Panc1 (cell line): ENCODE data around the gene TNRC6C. TPM values are rescaled to one million over a fixed set of nuclear protein-coding genes. Genes with fewer than 3 reads are reported as not detected.
"Not testable (repeated sequence)": the region's sequence is repeated elsewhere in the genome, so short reads cannot be mapped to it uniquely, and the experiment has no call there.

Experiments used
- ATAC-seq: fragments of 200-7000 bp; cut with Tn5 transposase; 2 replicates; pipeline ENCODE4 v1.9.1; 2020; ENCODE audit warnings: mild to moderate bottlenecking, moderate library complexity
- BruUV-seq: library from RNA; stranded (reverse); fragments of 400-500 nt; replicated peaks from 2 replicates; lab custom pipeline; 2021; lab: Mats Ljungman, UMichigan
- CTCF ChIA-PET: fragments of 300-600 bp; sonication (Branson Sonifier 250); formaldehyde crosslinking; loops from one replicate; lab custom pipeline; 2022; ENCODE audit warnings: antibody characterized with exemption; lab: Charles Lee
- POLR2A ChIA-PET: fragments of 300-600 bp; sonication (Branson Sonifier 250); formaldehyde crosslinking; loops from one replicate; lab custom pipeline; 2022; ENCODE audit warnings: antibody characterized with exemption; lab: Charles Lee
- DNase-seq: peaks from one replicate; pipeline ENCODE4 v3.0.0-alpha.2; 2010; ENCODE audit warnings: low read depth, low spot score
- H3K27ac ChIP-seq: 2 replicates; pipeline ENCODE4 v1.5.1; 2011; ENCODE audit warnings: mild to moderate bottlenecking, low read length, inconsistent platforms
- H3K27me3 ChIP-seq: fragments of 200-500 bp; sonication (Bioruptor generic); 2 replicates; pipeline ENCODE4 v1.6.0; 2014; ENCODE audit warnings: low read length, inconsistent platforms; ENCODE audit not compliant: control insufficient read depth, insufficient read depth
- H3K36me3 ChIP-seq: fragments of 200-500 bp; sonication (Bioruptor generic); 2 replicates; pipeline ENCODE4 v1.5.1; 2014; ENCODE audit warnings: inconsistent platforms, mild to moderate bottlenecking, low read length, moderate library complexity; ENCODE audit not compliant: control insufficient read depth, insufficient read depth
- H3K4me1 ChIP-seq: 2 replicates; pipeline ENCODE4 v1.5.1; 2011; ENCODE audit warnings: inconsistent platforms, mild to moderate bottlenecking, low read length, moderate library complexity; ENCODE audit not compliant: control insufficient read depth, insufficient read depth
- H3K4me3 ChIP-seq, 2 experiments: 2 replicates each; pipeline ENCODE4 v1.5.1; 2011 to 2012; ENCODE audit warnings: low read depth in 2 of 2, low read length in 2 of 2, mild to moderate bottlenecking in 2 of 2, inconsistent platforms in 1 of 2, moderate library complexity in 1 of 2
- H3K9me3 ChIP-seq: fragments of 200-500 bp; sonication (Bioruptor generic); 2 replicates; pipeline ENCODE4 v1.5.1; 2014; ENCODE audit warnings: low read depth, mild to moderate bottlenecking, inconsistent platforms, low read length, moderate library complexity; ENCODE audit not compliant: control insufficient read depth, insufficient read depth
- POLR2AphosphoS5 ChIP-seq: IDR thresholded peaks from 2 replicates; pipeline ENCODE4 v1.6.1; 2012; ENCODE audit warnings: mild to moderate bottlenecking, low read depth, low read length, moderate library complexity
- SIN3A ChIP-seq: IDR thresholded peaks from 2 replicates; pipeline ENCODE4 v1.6.1; 2012; ENCODE audit warnings: low read depth, mild to moderate bottlenecking, low read length, moderate library complexity, borderline replicate concordance; ENCODE audit not compliant: insufficient read depth
- TCF7L2 ChIP-seq: IDR thresholded peaks from 2 replicates; pipeline ENCODE4 v1.6.1; 2011; ENCODE audit warnings: mild to moderate bottlenecking, low read depth, low read length, inconsistent platforms
- in situ Hi-C: cut with HindIII; loops from 2 replicates; pipeline ENCODE4 v1.10.0; 2016; ENCODE audit warnings: low sequenced_read_pairs, low pct_unique_long_range_greater_than_20kb
- intact Hi-C: fragments of 100-400 bp; cut with micrococcal nuclease; formaldehyde crosslinking; loops from one replicate; pipeline ENCODE4 v1.10.0; 2022; ENCODE audit not compliant: unreplicated experiment
- total RNA-seq: library from RNA; stranded (reverse); gene quantifications from one replicate; pipeline ENCODE4 v1.2.1, GENCODE V29; 2021; ENCODE audit not compliant: unreplicated experiment
- TF ChIP-seq, protein P1 (sequence below), 2 experiments: IDR thresholded peaks; 2 replicates each; pipeline ENCODE4 v1.6.1; 2011 to 2012; ENCODE audit warnings: low read depth in 2 of 2, control low read depth in 1 of 2, low read length in 1 of 2, mild to moderate bottlenecking in 1 of 2, moderate library complexity in 1 of 2; ENCODE audit not compliant: insufficient read depth in 1 of 2
- TF ChIP-seq, protein P2 (sequence below): fragments of 450-650 bp; IDR thresholded peaks from 2 replicates; pipeline ENCODE4 v1.5.1; 2017; ENCODE audit warnings: mild to moderate bottlenecking

TNRC6C gene
- total RNA-seq, 1 experiment from 2014 or later: 10.1 TPM

DNA sequence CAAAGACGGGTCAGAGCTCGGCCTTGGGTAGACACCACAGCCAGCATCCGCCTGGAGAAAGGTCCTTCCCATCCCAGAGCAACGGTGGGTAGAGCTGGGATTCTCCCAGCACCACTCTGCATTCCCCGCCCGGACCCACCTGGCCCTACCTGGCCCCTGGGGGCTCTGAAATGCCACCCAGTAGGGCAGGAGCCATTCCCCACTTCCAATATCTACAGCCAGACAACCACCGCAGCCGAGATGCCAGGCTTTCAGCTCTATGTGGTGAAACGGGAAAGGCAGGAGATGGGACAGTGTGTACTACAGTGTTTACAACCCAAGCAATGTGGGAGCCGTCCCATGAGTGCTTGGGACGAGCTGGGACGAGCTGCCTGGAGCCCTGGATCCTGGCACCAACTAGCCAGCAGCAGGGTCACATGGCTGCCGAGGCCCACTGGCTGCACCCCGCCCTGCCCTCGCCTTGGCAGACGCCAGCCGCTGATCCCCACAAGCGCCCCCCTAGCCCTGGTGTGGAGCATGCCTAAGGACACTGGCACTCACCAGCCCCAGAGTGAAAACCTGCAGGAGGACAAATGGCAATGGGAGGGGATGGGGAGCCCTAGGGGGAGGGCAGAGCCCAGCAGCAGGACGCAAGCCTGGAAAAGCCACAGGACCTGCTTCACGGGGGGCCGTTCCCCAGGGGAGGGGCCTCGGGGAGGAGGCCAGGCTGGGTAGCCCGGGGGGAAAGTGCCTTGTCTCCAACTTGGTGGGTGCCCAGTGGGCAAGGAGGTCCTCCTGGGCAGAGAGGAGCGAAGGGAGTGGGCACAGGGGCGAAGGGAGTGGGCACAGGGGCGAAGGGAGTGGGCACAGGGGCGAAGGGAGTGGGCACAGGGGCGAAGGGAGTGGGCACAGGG lies 156.6 kb downstream of the TNRC6C start:
- H3K4me1 ChIP-seq: no peaks in the 10 kb centered on the region; the same call in 1 of the 2 replicates
- POLR2A ChIA-PET: interaction anchor here (0.7 kb wide), 1 partner anchor 1118 kb away, joined by 11 read pairs; no protein-coding TSS in a partner anchor
- no peak overlapping the region for H3K27ac ChIP-seq
- CTCF ChIA-PET: no interaction called here
- no peaks in the 10 kb centered on the region for H3K9me3 ChIP-seq
- H3K4me3 ChIP-seq: no peak overlapping the region
- no peaks in the 10 kb centered on the region for H3K36me3 ChIP-seq
- ATAC-seq: no peak
- intact Hi-C loops: loop anchor here (5.0 kb wide), 1 partner anchor 62 kb away; no protein-coding TSS in a partner anchor
- DNase-seq: no peak
- in situ Hi-C loops: no loop called here
- no peaks in the 10 kb centered on the region for H3K27me3 ChIP-seq
- no TSS peak for BruUV-seq
- TF ChIP-seq SIN3A: no peak

DNA sequence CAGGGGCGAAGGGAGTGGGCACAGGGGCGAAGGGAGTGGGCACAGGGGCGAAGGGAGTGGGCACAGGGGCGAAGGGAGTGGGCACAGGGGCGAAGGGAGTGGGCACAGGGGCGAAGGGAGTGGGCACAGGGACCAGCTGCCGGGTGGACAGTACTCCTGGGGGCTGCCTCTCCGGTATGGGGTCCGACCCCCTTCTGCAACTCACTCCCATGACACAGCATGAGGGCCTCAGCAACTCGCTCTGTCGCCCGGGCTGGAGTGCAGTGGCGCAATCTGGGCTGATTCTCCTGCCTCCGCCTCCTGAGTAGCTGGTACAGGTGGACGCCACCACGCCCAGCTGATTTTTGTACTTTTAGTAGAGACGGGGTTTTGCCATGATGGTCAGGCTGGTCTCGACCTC lies 157.3 kb downstream of the TNRC6C start:
- POLR2A ChIA-PET: interaction anchor here (0.7 kb wide), 1 partner anchor 1117 kb away, joined by 11 read pairs; no protein-coding TSS in a partner anchor
- BruUV-seq, in situ Hi-C loops, H3K4me3 ChIP-seq, intact Hi-C loops, H3K27me3 ChIP-seq, H3K9me3 ChIP-seq, ATAC-seq, H3K4me1 ChIP-seq, H3K27ac ChIP-seq, H3K36me3 ChIP-seq, DNase-seq: not testable (repeated sequence)
- CTCF ChIA-PET: interaction anchor here (0.6 kb wide), 1 partner anchor 27 kb away, joined by 5 read pairs; no protein-coding TSS in a partner anchor

DNA sequence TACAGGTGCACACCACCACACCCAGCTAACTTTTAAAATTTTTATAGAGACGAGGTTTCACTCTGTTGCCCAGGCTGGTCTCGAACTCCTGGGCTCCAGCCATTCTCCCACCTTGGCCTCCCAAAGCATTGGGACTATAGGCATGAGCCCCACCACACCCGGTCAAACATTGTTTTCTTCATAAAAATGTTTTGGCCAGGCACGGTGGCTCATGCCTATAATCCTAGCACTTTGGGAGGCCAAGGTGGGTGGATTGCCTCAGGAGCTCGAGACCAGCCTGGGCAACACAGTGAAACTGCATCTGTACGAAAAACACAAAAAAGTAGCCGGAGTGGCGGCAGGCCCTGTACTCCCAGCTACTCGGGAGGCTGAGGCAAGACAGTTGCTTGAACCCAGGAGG lies 157.9 kb downstream of the TNRC6C start:
- Histone ChIP-seq H3K4me1 (no peaks in the 10 kb centered on the region; the same call in 1 of the 2 replicates), H3K27ac (no peak overlapping the region), H3K27me3 (no peaks in the 10 kb centered on the region), H3K36me3 (no peaks in the 10 kb centered on the region), H3K9me3 (no peaks in the 10 kb centered on the region), H3K4me3 (no peak overlapping the region)
- intact Hi-C loops (no loop called here), in situ Hi-C loops (no loop called here)
- POLR2A ChIA-PET: interaction anchor here (0.6 to 0.7 kb wide), 2 partner anchors 19 to 65 kb away, joined by 3 to 5 read pairs; no protein-coding TSS in a partner anchor
- BruUV-seq: no TSS peak
- CTCF ChIA-PET: interaction anchor here (0.5 to 0.7 kb wide), 5 partner anchors 11 to 118 kb away, joined by 3 to 5 read pairs (median 3); no protein-coding TSS in a partner anchor
- ATAC-seq (no peak), DNase-seq (no peak)
- TF ChIP-seq TCF7L2 (no peak), POLR2AphosphoS5 (no peak), SIN3A (no peak)
- TF ChIP-seq, protein P1, sequence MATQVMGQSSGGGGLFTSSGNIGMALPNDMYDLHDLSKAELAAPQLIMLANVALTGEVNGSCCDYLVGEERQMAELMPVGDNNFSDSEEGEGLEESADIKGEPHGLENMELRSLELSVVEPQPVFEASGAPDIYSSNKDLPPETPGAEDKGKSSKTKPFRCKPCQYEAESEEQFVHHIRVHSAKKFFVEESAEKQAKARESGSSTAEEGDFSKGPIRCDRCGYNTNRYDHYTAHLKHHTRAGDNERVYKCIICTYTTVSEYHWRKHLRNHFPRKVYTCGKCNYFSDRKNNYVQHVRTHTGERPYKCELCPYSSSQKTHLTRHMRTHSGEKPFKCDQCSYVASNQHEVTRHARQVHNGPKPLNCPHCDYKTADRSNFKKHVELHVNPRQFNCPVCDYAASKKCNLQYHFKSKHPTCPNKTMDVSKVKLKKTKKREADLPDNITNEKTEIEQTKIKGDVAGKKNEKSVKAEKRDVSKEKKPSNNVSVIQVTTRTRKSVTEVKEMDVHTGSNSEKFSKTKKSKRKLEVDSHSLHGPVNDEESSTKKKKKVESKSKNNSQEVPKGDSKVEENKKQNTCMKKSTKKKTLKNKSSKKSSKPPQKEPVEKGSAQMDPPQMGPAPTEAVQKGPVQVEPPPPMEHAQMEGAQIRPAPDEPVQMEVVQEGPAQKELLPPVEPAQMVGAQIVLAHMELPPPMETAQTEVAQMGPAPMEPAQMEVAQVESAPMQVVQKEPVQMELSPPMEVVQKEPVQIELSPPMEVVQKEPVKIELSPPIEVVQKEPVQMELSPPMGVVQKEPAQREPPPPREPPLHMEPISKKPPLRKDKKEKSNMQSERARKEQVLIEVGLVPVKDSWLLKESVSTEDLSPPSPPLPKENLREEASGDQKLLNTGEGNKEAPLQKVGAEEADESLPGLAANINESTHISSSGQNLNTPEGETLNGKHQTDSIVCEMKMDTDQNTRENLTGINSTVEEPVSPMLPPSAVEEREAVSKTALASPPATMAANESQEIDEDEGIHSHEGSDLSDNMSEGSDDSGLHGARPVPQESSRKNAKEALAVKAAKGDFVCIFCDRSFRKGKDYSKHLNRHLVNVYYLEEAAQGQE (IDR thresholded peaks at IDR 0.05; ENCODE audit: insufficient read depth in 1 of 2, low read depth in 2 of 2, low read length in 1 of 2): no peak
- TF ChIP-seq, protein P2, sequence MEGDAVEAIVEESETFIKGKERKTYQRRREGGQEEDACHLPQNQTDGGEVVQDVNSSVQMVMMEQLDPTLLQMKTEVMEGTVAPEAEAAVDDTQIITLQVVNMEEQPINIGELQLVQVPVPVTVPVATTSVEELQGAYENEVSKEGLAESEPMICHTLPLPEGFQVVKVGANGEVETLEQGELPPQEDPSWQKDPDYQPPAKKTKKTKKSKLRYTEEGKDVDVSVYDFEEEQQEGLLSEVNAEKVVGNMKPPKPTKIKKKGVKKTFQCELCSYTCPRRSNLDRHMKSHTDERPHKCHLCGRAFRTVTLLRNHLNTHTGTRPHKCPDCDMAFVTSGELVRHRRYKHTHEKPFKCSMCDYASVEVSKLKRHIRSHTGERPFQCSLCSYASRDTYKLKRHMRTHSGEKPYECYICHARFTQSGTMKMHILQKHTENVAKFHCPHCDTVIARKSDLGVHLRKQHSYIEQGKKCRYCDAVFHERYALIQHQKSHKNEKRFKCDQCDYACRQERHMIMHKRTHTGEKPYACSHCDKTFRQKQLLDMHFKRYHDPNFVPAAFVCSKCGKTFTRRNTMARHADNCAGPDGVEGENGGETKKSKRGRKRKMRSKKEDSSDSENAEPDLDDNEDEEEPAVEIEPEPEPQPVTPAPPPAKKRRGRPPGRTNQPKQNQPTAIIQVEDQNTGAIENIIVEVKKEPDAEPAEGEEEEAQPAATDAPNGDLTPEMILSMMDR: no peak
